ENCODE results near the gene AGXT.

- TF ChIP-seq CTCF (IDR thresholded peaks at IDR 0.05; ENCODE audit: low read depth, low read length) (no peak), EZH2phosphoT487 (IDR thresholded peaks at IDR 0.05; ENCODE audit: low read depth) (no peak)
These were observed 36.4 kb upstream of the AGXT start for GRCh38 chr2:240832205-240832727.
